ENCODE data around the gene PPP1R14B.

PPP1R14B gene, protein sequence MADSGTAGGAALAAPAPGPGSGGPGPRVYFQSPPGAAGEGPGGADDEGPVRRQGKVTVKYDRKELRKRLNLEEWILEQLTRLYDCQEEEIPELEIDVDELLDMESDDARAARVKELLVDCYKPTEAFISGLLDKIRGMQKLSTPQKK

DNA sequence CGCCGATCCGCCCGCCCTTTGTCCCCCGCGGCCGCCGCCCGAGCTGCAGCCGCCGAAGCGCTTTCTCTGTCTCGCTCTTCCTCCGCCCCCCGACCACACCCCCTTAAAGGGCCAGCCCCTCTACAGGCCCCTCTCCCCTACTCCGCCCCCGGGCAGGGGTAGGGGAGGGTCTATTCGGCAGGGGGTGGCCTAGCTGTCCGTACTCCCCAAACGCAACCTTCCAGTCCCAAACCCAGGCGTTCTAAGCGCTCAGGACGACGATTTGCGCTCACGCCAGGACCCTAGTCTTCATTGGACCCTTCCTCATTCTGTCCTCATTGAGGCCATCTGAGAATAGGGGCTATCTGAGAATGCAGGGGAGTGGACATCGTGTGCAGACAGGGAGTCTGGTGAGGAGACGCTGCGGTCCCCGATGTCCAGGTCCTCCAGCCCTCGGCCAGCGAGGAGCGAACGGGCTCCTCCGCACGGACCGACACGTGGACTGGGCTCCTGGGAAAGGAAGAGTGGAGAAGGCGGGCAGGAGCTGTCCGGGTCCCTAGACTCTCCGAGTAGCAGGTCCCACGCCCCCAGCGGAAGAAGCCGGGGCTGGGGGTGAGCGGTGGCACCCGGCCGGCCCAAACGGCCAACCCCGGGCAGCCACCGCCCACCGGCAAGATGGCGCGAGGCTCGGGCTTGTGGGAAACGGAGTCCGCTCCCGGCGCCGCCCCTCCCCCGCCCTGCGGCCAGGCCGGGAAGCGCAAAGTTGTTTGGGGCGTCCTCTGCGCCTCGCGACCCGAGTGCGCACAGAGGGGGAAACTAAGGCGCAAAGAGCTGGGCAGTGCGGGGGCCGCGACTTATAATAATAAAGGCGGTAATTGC lies at the start of gene PPP1R14B:
Gene PPP1R14B, minus strand, starts transcription at position 73 of the 858 bp plus-strand sequence. CDS start 270 bp downstream, outside the sequence.
- peak; percentile 61 for DNase-seq

DNA sequence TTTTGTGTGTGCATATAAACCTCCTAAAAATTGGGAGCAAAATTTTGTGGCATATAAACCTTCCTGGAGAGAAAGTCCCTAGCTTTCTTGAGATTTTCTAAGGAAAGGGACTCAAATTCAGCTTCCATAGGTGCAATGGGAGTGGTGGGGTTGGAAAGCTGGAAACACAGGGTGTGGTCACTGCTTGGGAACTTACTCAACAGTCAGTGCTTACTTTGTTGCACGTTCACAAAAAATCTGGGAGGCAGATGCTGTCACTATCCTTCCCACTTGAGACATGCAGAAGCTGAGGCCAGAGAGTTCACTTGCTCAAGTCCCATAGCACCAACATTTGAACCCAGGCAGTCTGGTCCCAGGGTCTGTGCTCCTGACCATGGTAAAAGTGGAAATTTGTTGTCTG lies 49.5 kb upstream of the PPP1R14B start:
- no peak for DNase-seq

GRCh38 chr11:64295760-64296159 lies 49.0 kb upstream of the PPP1R14B start:
- DNase-seq: no peak

DNA sequence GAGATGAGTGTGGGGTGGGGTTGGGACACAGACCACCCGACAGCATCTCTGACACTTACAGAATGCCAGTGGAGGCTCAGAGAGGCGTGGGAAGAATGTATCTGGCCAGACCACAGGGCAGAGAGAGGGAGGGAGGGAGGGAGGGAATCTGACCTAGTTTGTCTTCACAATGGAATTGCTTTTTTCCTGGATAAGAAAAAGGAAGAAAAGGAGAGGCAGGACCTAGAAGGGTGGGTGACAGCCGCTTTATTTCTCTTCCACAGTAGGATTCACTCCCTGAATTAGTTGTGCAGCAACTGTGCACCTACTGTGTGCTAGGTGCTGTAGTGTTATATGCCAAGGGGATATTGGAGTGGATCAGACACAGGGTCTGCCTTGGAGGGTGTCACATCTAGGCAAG lies 48.0 kb upstream of the PPP1R14B start:
- DNase-seq: no peak

DNA sequence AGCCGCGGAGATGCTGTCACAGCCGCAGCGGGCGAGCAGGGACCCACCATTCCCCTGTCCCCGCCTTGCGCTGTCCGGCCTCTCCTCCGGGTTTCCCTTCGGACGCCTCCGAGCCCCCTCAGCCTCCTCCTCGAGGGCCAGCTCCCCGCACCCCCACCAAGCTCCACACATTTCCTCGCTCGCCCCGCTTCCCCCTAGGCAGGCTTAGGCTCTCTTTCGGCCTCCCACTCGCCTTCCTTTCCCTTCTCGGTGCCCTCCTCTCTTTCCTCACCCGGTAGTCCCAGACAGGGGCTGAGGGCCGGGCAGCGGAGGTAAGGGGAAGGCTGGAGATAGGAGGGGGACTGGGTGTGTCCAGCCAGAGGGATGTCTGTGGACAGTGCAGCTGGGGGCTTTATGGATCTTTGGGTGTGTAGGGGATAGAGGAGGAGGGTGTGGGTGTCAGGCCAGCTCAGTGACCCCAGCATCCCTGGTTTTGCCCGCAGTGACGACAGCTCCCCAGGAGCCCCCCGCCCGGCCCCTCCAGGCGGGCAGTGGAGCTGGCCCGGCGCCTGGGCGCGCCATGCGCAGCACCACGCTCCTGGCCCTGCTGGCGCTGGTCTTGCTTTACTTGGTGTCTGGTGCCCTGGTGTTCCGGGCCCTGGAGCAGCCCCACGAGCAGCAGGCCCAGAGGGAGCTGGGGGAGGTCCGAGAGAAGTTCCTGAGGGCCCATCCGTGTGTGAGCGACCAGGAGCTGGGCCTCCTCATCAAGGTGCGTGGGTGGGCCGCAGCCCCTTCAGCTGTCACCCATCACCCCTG lies 45.9 kb upstream of the PPP1R14B start:
- no peak for DNase-seq

DNA sequence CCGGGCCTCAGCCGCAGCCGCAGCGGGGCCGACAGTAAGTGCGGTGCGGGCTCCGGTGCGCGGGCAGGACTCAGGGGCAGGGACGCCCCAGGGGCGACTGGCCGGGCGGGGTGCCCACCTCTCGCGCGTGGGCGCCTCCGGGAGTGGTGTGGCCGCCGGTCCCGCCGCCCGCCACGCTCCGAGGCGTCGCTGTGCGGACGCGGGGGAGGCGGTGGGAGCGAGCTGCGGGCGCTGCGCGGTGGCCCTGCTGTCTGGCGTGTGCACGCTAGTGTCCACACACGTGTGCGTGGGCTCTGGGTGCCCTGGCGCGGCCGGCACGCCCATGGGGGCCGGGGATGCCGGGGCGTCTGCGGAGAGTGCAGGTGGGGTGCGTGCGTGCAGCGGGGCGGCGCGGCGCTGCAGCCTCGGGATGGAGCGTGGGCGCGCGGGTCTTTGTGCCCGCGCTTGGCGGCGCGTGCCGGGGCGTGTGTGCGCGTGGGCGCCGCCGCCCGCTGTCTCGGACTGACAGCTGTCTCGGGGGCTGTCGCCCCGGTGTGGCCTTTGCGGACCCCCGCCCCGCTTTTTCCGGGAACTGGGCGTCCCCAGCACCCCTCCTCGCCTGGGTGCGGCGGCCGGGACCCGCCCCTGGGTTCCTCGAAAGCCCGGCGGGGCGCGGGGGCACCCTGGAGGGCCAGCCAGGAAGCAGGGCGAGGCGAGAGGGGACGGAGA lies 45.2 kb upstream of the PPP1R14B start:
- no peak for DNase-seq

DNA sequence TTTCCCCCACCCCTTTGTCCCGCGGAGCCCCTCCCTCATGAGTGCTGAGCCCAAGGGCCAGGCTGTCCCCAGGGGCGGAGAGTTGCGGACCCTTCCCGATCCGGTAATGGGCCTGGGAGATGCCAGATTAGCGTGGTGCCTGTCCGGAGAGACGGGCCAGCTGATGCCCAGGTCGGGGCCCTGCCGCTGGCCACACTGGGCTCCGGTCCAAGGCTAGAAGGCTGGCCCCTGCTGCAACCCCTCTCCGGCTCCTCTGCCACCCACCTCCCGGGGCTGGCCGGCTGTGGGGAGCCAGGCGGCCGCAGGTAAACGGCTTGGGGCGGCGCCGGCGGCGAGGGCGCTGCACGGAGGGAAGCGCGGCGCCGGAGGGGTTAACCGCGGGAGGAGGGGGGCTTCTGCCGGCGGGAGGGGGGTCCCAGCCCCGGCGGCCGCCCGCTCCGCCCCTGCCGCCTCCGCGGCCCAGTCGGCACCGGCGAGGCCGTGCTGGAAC lies 44.6 kb upstream of the PPP1R14B start, which contains the start of gene KCNK4:
Gene KCNK4, plus strand, starts transcription at position 41 of the 490 bp plus-strand sequence. CDS start 1,717 bp downstream, outside the sequence.
- DNase-seq: no peak

DNA sequence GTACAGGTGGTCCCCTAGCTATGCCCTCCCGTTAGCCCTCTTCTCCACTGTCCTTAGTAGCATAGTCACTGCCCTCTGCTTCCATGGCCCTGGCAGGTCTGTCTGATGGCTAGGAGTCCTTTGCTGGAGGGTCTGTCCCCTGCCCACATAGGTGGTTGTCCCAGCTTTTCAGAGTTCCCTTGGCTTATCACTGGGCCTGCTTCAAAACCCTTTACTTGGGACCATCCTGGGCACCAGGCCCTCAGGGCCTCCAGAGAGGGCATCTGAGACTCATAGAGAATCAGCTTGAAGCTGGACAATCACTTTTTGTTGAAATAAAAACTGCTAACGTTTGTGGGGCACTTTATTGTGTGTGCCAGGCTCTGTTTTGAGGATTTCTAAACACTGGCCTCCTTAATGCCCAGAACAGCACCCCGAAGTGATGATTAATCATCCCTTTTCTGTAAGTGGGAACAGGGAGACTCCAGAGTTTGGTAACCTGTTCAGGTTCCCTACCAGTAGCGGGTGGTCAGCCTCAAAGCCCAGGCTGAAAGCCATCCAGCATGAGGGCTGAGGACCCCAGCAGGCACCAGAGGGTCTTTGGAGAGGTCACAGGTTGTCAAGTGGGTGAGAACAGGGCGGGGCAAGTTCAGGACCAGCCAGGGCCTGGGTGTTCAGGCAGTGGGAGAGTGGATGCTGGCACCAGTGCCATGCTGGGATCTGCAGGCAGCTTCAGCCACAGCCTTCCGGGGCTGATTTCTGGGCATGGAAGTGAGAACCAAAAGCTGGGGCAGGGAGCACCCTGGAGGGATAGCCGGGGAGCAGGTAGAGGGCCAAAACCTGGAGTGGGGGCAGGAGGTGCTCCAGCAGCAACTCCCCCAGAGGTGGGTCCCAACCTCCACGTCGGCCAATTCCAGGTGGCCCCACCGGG lies 43.9 kb upstream of the PPP1R14B start:
- no peak for DNase-seq

- DNase-seq: no peak
Measured at GRCh38 chr11:64289002-64289564, 42.3 kb upstream of the PPP1R14B start.

GRCh38 chr11:64288353-64288750 lies 41.6 kb upstream of the PPP1R14B start:
- no peak for DNase-seq

- DNase-seq: no peak
Measured at GRCh38 chr11:64287676-64288352, 41.1 kb upstream of the PPP1R14B start.

- no peak for DNase-seq
Measured at GRCh38 chr11:64286801-64287159, 40.0 kb upstream of the PPP1R14B start.

- DNase-seq: no peak
Measured at GRCh38 chr11:64285885-64286800, 39.4 kb upstream of the PPP1R14B start.

DNA sequence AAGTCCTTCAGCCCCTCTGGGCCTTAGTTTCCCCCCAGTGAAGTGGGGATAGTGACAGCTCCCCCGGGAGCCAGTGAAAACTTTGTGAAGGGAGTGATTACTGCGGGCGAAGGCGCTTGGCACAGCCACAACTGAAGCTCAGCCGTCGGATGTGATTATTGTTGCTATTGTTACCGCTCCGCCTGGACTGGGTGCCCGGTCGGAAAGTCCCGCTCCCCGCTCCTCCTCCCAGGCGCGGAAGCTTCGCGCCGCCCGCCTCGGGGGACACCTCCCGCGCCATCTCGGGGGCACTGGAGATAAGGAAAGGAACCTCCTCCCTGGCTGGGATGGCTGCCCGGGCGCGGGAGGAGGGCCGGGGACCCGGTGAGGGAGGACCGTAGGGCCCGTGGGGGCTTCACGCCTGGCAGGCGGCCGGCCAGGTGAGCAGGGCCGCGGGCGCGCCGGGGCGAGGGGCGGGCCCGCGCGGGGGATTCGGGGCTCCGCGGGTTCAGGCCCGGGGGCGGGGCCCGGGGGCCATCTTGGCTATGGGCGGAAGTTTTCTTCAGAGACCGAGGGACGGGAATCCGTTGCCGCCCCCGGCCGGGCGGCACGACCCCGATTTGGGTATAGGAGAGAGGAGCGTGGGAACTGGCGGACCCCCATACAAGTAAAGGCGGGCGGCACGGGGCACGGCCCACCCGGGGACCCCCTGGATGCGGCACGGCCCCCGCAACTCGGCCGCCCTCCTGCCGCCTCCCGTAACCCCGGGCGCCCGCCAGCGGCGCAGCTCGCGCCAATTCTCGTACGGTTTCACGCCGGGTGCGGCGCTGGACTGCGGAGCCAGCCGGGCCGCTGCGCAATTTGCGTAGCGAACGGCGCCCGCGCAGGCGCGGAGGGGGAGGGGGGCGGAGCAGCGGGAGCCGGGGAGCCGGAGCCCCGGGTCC lies 38.5 kb upstream of the PPP1R14B start, which contains the start of gene GPR137:
Gene GPR137, plus strand, starts transcription at position 887 of the 923 bp plus-strand sequence. CDS start 677 bp downstream, outside the sequence.
- DNase-seq: peak; percentile 86

- peak; percentile 92 for DNase-seq
Measured at GRCh38 chr11:64284048-64284961, 37.6 kb upstream of the PPP1R14B start, which contains the start of gene BAD. Gene BAD, minus strand, starts transcription at chr11:64284665. Its CDS starts 297 bp downstream, at chr11:64284368.

DNA sequence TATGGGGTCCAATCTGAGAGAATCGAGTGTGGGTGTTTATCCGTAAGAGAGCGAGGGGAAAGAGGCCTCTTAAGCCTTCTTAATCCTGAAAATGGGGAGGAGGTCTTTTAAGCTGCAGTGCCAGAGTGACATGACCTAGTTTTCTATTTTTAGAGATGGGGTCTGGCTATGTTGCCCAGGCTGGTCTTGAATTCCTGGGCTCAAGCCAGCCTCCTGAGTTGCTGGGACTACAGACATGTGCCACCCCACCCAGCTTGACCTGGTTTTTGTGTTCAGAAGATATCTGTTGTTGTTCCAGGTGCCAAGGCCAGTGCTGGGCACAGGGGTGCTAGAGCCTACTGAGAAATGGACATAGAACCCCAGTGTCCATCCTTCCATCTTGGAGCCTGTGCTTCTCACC lies 36.3 kb upstream of the PPP1R14B start:
- DNase-seq: no peak
